K562 (cell line): ENCODE results near the gene MBOAT7. TPM values are rescaled to one million over a fixed set of nuclear protein-coding genes. Genes with fewer than 3 reads are reported as not detected.

Experiments
- ATAC-seq: fragments of 200-7000 bp; cut with Tn5 transposase; 3 replicates; pipeline ENCODE4 v1.9.1; 2020; ENCODE audit warnings: moderate library complexity
- BruUV-seq: library from RNA; stranded (reverse); fragments of 400-500 nt; replicated peaks from 2 replicates; lab custom pipeline; 2021; lab: Mats Ljungman, UMichigan
- CTCF ChIA-PET: fragments of 300-600 bp; formaldehyde crosslinking; extraction: SDS; loops from one replicate; lab custom pipeline; 2021; ENCODE audit warnings: low intra/inter-chr PET ratio; lab: Yijun Ruan, JAX
- POLR2A ChIA-PET: fragments of 300-600, 350-650 bp; sonication (Branson Sonifier 250); formaldehyde crosslinking; extraction: SDS; loops from one replicate; lab custom pipeline; 2021; ENCODE audit warnings: antibody characterized with exemption, inconsistent platforms; lab: Yijun Ruan, JAX
- DNase-seq, 4 experiments: peaks; one replicate each; pipeline versions ENCODE4 v3.0.0 to v3.0.0-alpha.2; 2011 to 2018; ENCODE audit warnings: low spot score in 3 of 4, mixed read lengths in 3 of 4; ENCODE audit errors: extremely low read depth in 1 of 4
- FAIRE-seq: peaks from 2 replicates; lab custom pipeline; 2011; peaks lifted over from hg19 to GRCh38; lab: Jason Lieb, UNC
- H2AFZ ChIP-seq: 2 replicates; pipeline ENCODE4 v1.6.0; 2011; ENCODE audit warnings: low read depth, low read length, control low read depth, inconsistent platforms
- H3K27ac ChIP-seq: fragments of 200-600 bp; 3 replicates; pipeline ENCODE4 v1.8.0; 2011; ENCODE audit warnings: low read depth, mild to moderate bottlenecking, control low read depth, inconsistent platforms, low read length, moderate library complexity, mixed read lengths; ENCODE audit errors: extremely low read depth
- H3K27me3 ChIP-seq, 2 experiments: fragments of 300-600 bp in 1 of 2; 2 replicates in 1 of 2; 3 replicates in 1 of 2; pipeline versions ENCODE4 v1.6.0 to v1.8.0; 2011; ENCODE audit warnings: inconsistent platforms in 2 of 2, low read length in 2 of 2, mild to moderate bottlenecking in 1 of 2, mixed read lengths in 1 of 2, moderate library complexity in 1 of 2; ENCODE audit not compliant: control insufficient read depth in 2 of 2, insufficient read depth in 2 of 2
- H3K36me3 ChIP-seq: fragments of 300-600 bp; 3 replicates; pipeline ENCODE4 v1.8.0; 2011; ENCODE audit warnings: mild to moderate bottlenecking, low read length, inconsistent platforms; ENCODE audit not compliant: control insufficient read depth, insufficient read depth
- H3K4me1 ChIP-seq, 2 experiments: fragments of 200-600 bp in 1 of 2; replicated peaks in 1 of 2; 2 replicates in 1 of 2; 3 replicates in 1 of 2; pipeline versions ENCODE4 v1.5.1 to v1.8.0; 2011; ENCODE audit warnings: inconsistent platforms in 2 of 2, low read length in 2 of 2, mild to moderate bottlenecking in 1 of 2, mixed read lengths in 1 of 2, moderate library complexity in 1 of 2; ENCODE audit not compliant: control insufficient read depth in 2 of 2, insufficient read depth in 2 of 2
- H3K4me2 ChIP-seq: 2 replicates; pipeline ENCODE4 v1.6.1; 2011; ENCODE audit warnings: low read length, control low read depth, inconsistent platforms, mixed read lengths; ENCODE audit not compliant: insufficient read depth
- H3K4me3 ChIP-seq: fragments of 200-600 bp; sonication (generic), shearing (Covaris generic); 2 replicates; pipeline ENCODE4 v1.5.1; 2016; ENCODE audit warnings: control low read depth, inconsistent platforms
- H3K79me2 ChIP-seq: fragments of 200-600 bp; 3 replicates; pipeline ENCODE4 v1.8.0; 2011; ENCODE audit warnings: low read length, inconsistent platforms; ENCODE audit not compliant: control insufficient read depth, insufficient read depth
- H3K9ac ChIP-seq, 2 experiments: 2 replicates each; pipeline versions ENCODE4 v1.6.0 to v1.6.1; 2011; ENCODE audit warnings: low read depth in 2 of 2, low read length in 2 of 2, control low read depth in 1 of 2, inconsistent platforms in 1 of 2, mild to moderate bottlenecking in 1 of 2, mixed read lengths in 1 of 2; ENCODE audit not compliant: insufficient read depth in 1 of 2
- H3K9me1 ChIP-seq: one replicate; pipeline ENCODE4 v1.6.0; 2011; ENCODE audit warnings: inconsistent platforms, mild to moderate bottlenecking, low read length, moderate library complexity; ENCODE audit not compliant: control insufficient read depth, insufficient read depth
- H3K9me3 ChIP-seq: replicated peaks from 2 replicates; pipeline ENCODE4 v1.5.1; 2011; ENCODE audit warnings: low read depth, low read length, inconsistent platforms; ENCODE audit not compliant: control insufficient read depth, insufficient read depth
- H4K20me1 ChIP-seq: replicated peaks from 2 replicates; pipeline ENCODE4 v1.6.1; 2011; ENCODE audit warnings: low read length, inconsistent platforms, mixed read lengths; ENCODE audit not compliant: control insufficient read depth, insufficient read depth
- ATF7 ChIP-seq: fragments of 450-650 bp; IDR thresholded peaks from 2 replicates; pipeline ENCODE4 v1.7.1; 2014; ENCODE audit warnings: mild to moderate bottlenecking, moderate library complexity
- CLOCK ChIP-seq: fragments of 250-450 bp; sonication (Bioruptor Pico); IDR thresholded peaks from 2 replicates; pipeline ENCODE4 v1.4.0; 2020; ENCODE audit warnings: mild to moderate bottlenecking, moderate library complexity, borderline replicate concordance
- ERF ChIP-seq: fragments of 450-650 bp; formaldehyde crosslinking; IDR thresholded peaks from 2 replicates; pipeline ENCODE4 v1.4.0; 2020; ENCODE audit warnings: mild to moderate bottlenecking, mixed read lengths
- FOXM1 ChIP-seq, 2 experiments: fragments of 450-650 bp in 1 of 2; sonication (generic) in 1 of 2; formaldehyde crosslinking in 1 of 2; IDR thresholded peaks; 2 replicates each; pipeline versions ENCODE4 v1.6.1 to v1.9.0; 2017 to 2022; ENCODE audit warnings: low read depth in 2 of 2, mild to moderate bottlenecking in 2 of 2, missing genetic modification reagents in 1 of 2, moderate library complexity in 1 of 2
- IRF1 ChIP-seq: sonication (generic); formaldehyde crosslinking; IDR thresholded peaks from 2 replicates; pipeline ENCODE4 v1.8.0; 2022; ENCODE audit warnings: missing genetic modification reagents, mild to moderate bottlenecking, borderline replicate concordance
- KDM5B ChIP-seq: fragments of 200-600 bp; sonication (generic); IDR thresholded peaks from 2 replicates; pipeline ENCODE4 v1.6.1; 2012; ENCODE audit warnings: low read depth, mild to moderate bottlenecking, moderate library complexity, low read length, control low read depth, inconsistent platforms; ENCODE audit not compliant: insufficient replicate concordance
- MAX ChIP-seq: sonication (generic); formaldehyde crosslinking; IDR thresholded peaks from 2 replicates; pipeline ENCODE4 v1.9.0; 2022; ENCODE audit warnings: mild to moderate bottlenecking, missing genetic modification reagents
- NCOA2 ChIP-seq, 2 experiments: fragments of 450-650 bp; IDR thresholded peaks; 2 replicates each; pipeline ENCODE4 v1.6.1; 2018; ENCODE audit warnings: mild to moderate bottlenecking in 2 of 2, moderate library complexity in 1 of 2; ENCODE audit not compliant: partially characterized antibody in 2 of 2
- POLR2AphosphoS5 ChIP-seq: IDR thresholded peaks from 2 replicates; pipeline ENCODE4 v1.6.1; 2011; ENCODE audit warnings: mild to moderate bottlenecking, low read depth, low read length, moderate library complexity; ENCODE audit not compliant: control insufficient read depth, insufficient read depth
- TBL1XR1 ChIP-seq, 2 experiments: IDR thresholded peaks; 2 replicates each; pipeline ENCODE4 v1.6.1; 2012; ENCODE audit warnings: improper control_type of control experiment in 2 of 2, low read length in 2 of 2, mild to moderate bottlenecking in 1 of 2
- ZEB2 ChIP-seq: fragments of 450-650 bp; IDR thresholded peaks from 2 replicates; pipeline ENCODE4 v1.6.1; 2016
- ZNF347 ChIP-seq: fragments of 450-650 bp; formaldehyde crosslinking; IDR thresholded peaks from 2 replicates; pipeline ENCODE4 v1.4.0; 2020; ENCODE audit warnings: low read depth, mild to moderate bottlenecking, moderate library complexity
- ZNF354B ChIP-seq: fragments of 250-450 bp; sonication (Bioruptor Pico); IDR thresholded peaks from 2 replicates; pipeline ENCODE4 v1.4.0; 2020
- ZNF436 ChIP-seq: fragments of 250-450, 450-650 bp; sonication (Bioruptor Pico); formaldehyde crosslinking; IDR thresholded peaks from 2 replicates; pipeline ENCODE4 v1.7.0; 2020; ENCODE audit warnings: mild to moderate bottlenecking
- WGBS: fragments of 100-300 bp; shearing (Covaris generic); methylation state at CpG from one replicate; pipeline ENCODE4 v1.1.6; 2016; ENCODE audit warnings: low coverage, mixed read lengths; ENCODE audit not compliant: insufficient coverage; ENCODE audit errors: missing lambda C conversion rate; 5-methylcytosine and 5-hydroxymethylcytosine counted together
- in situ Hi-C: fragments of 300-500 bp; cut with MboI; formaldehyde crosslinking; loops from 4 replicates; pipeline ENCODE4 v1.15.0; 2018; ENCODE audit warnings: inconsistent platforms, mixed read lengths
- intact Hi-C: fragments of 100-400 bp; cut with micrococcal nuclease; formaldehyde crosslinking; loops from 2 replicates; pipeline ENCODE4 v1.14.2; 2022
- polyA plus RNA-seq, 8 experiments: library from polyadenylated mRNA; depleted of rRNA in 4 of 8; stranded (reverse) in 5 of 8; unstranded in 3 of 8; fragments of >200 nt; fragmentation: Nextera tagmentation in 2 of 8; fragmentation: Illumina TruSeq in 1 of 8; extraction: Ambion mirVana in 2 of 8; extraction: Trizol in 1 of 8; gene quantifications; 2 replicates each; pipeline versions ENCODE4 v1.2.1 to v1.2.3, GENCODE V29; 2011 to 2014; ENCODE audit warnings: inconsistent platforms in 1 of 8, missing spikeins in 1 of 8
- total RNA-seq, 7 experiments: library from RNA; depleted of rRNA in 6 of 7; stranded (reverse); fragments of >200 nt in 6 of 7; fragmentation: Illumina TruSeq in 2 of 7; extraction: Trizol in 2 of 7; gene quantifications; 2 replicates each; pipeline versions ENCODE4 v1.2.1 to v1.2.3, GENCODE V29; 2011 to 2021; ENCODE audit warnings: low replicate concordance in 1 of 7

The MBOAT7 gene
- total and polyA plus RNA-seq, 9 of the 15 experiments (the other 6 are each of a cell fraction or from before 2014, with no cell fraction given): 1.4 to 153 (median 56.1) TPM

GRCh38 chr19:54189735-54190502 lies 539 bp upstream of the MBOAT7 start (continued):
- TF ChIP-seq ERF (CRISPR knock-in tag) (no peak), ZNF347 (CRISPR knock-in tag) (no peak), ZNF354B (CRISPR knock-in tag) (no peak)

GRCh38 chr19:54188215-54188871 lies 1.0 kb downstream of the MBOAT7 start:
- WGBS: 0% methylated on average over 12 of the region's 12 CpGs
- FAIRE-seq: peak; percentile 88
- peak; percentile 71 to 91 (median 78) for DNase-seq
- Histone ChIP-seq H3K4me2 (peak overlapping the region; percentile 88), H3K9ac (peak overlapping the region; percentile 95 to 99), H3K9me3 (no peaks in the 10 kb centered on the region), H3K4me3 (peak overlapping the region; percentile 96), H3K27me3 (no peaks in the 10 kb centered on the region), H3K36me3 (peaks cover 49% of the 10 kb centered on the region), H4K20me1 (no peaks in the 10 kb centered on the region), H3K79me2 (peaks cover 56% of the 10 kb centered on the region), H2AFZ (no peak overlapping the region), H3K27ac (peak overlapping the region; percentile 100), H3K9me1 (peaks cover 5% of the 10 kb centered on the region), H3K4me1 (peaks cover 27 to 54% of the 10 kb centered on the region in 2 experiments)
- in situ Hi-C loops: no loop called here
- ChIA-PET POLR2A (interaction anchor here (0.8 to 7.0 kb wide), 9 partner anchors 12 to 51 kb away, joined by 3 to 206 read pairs (median 5); partner anchors contain the start of genes CNOT3, LENG1 and RPS9), CTCF (no interaction called here)
- TSS peak; percentile 65 for BruUV-seq
- intact Hi-C loops: loop anchor here (2.0 to 5.0 kb wide), 2 partner anchors 20 to 44 kb away; no protein-coding TSS in a partner anchor
- ATAC-seq: no peak
- TF ChIP-seq TBL1XR1 (IDR thresholded peaks at IDR 0.05; ENCODE audit: low read length in 2 of 2) (peak in 1 of 2 experiments; percentile 67; a peak in 1 of 4 replicates), CLOCK (CRISPR knock-in tag) (no peak), FOXM1 (IDR thresholded peaks at IDR 0.05; ENCODE audit: low read depth) (peak; percentile 81), FOXM1 (CRISPR knock-in tag; IDR thresholded peaks at IDR 0.05; ENCODE audit: low read depth) (no peak), IRF1 (no peak), ZNF436 (no peak), POLR2AphosphoS5 (peak; percentile 58; the same call in 1 of the 2 replicates), MAX (CRISPR knock-in tag) (0 out of 2 replicates have a peak, but pooled peaks have one; percentile 15), ZEB2 (peak; percentile 59; the same call in 1 of the 2 replicates), NCOA2 (IDR thresholded peaks at IDR 0.05; ENCODE audit: partially characterized antibody in 2 of 2) (no peak), ATF7 (peak; percentile 68; the same call in 1 of the 2 replicates), KDM5B (peak; percentile 37)
